HG02852 (cell line): ENCODE data around the gene SH2B3.

Experiments used
- ATAC-seq: cut with Tn5 transposase; IDR thresholded peaks from one replicate; pipeline ENCODE4 v1.9.1; 2021; ENCODE audit warnings: mild to moderate bottlenecking, moderate library complexity; ENCODE audit not compliant: unreplicated experiment

Gene SH2B3

DNA sequence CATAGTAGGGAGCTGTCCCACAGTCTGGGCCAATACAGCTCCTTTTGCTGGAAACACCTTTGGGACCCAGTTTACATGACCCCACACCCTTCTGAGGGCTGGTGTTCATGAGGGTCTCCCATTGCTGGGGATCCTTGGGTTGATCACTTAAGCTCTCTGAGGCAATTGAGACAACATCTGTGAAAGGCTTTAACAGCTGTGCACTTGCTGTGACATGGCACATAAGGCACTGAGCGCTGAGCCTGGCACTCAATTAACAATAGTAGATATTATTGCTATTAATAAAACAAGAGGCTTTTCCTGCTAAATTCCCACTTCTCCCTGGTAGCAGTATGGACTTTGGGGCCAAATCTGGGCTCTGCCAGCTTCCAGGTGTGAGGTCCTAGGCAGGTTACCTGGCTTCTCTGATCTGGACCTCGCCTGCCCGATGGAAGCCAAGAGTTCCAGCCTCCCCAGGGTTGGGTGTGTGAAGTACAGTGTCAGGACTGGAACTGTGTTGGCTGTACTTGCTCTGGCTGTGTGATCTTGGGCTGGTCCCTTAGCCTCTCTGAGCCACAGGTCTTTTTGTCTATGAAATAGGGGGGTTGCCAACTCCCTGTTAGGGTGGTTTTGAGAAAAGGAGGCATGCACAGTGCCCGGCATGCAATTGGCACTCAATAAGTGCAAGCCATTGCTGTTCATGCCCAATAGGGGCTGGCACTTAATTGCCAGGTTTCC, 3.1 kb downstream of the SH2B3 start:
- no peak for ATAC-seq

DNA sequence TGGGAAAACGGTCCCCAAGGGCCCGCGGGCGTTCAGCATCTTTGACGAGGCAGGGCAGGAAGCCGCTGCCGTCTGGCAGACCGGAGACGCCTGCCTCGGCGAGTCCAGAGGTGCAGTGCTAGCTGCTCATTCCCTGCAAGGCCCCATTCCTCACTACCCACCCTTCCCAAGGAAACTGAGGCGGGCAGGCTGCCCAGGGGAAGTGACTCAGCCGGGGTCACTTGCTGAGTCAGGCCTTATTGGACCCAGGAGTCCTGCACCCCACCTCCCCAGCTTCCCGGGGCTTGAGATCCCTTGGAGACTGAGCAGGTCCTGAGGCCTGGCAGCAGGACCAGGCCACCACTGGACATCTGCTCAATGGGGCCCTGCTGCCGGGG, 3.7 kb downstream of the SH2B3 start:
- ATAC-seq, result no peak

DNA sequence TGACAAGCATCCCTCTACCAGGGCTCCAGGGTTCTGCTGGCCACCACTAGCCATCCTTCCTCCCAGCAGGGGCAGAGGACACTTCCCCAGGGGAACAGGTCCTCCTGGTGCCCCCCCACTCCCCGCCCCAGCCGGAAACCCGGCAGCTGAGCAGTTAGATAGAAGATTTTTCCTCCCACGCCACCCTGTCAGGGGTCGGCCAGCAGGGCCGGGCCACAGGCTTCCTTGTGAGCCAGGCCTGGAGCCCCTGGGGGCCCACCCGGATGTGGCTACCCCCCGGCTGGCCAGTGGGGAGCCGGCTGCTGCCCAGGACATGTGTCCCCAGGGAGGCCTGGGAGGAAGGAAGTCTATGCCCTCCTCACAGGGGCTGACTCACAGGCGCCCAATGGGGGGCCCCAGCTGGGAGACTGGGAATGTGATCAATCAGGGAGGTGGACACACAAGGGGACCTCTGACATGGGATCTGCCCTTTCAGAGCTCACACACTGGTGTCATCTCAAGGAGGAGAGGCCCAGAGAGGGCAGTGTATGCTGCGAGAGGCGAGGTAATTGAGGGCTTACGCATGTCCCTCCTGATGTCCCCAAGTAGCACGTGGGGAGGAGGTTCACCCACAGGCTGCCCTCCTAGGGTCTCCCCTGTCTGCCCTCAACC, 4.2 kb downstream of the SH2B3 start:
- no peak for ATAC-seq

DNA sequence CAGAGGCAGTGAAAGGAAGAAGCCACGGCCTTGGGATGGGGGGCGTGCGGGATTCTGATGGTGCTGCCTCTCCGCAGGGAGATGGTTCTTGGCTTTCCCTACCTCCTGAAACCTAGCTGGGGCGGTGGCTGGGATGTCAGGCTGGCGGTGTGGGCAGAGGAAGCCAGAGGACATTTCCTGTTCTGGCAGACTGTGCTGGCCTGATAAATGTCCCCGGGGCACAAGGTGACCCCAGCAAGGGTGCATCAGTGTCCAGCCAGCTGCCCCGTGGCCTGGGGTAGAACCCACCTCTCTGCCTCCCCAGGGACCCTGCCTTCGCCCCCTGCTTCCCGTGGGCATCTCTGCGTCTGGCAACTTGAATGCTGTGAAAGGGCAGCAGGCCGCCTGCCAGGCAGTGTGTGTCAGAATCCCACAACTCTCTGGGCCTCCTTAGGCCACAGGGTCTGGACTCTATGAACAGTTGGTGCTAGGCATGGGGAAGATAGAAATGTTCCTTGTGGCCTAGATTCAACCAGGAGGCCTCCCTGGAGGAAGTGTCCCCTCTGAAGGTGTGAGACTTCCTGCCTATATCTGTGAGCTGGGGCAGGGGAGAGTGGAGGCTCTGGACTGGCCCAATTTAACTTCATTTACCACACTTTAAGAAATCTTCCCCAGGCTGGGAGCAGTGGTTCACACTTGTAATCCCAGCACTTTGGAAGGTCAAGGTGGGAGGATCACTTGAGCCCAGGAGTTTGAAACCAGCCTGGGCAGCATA, 4.9 kb downstream of the SH2B3 start:
- ATAC-seq, result no peak

DNA sequence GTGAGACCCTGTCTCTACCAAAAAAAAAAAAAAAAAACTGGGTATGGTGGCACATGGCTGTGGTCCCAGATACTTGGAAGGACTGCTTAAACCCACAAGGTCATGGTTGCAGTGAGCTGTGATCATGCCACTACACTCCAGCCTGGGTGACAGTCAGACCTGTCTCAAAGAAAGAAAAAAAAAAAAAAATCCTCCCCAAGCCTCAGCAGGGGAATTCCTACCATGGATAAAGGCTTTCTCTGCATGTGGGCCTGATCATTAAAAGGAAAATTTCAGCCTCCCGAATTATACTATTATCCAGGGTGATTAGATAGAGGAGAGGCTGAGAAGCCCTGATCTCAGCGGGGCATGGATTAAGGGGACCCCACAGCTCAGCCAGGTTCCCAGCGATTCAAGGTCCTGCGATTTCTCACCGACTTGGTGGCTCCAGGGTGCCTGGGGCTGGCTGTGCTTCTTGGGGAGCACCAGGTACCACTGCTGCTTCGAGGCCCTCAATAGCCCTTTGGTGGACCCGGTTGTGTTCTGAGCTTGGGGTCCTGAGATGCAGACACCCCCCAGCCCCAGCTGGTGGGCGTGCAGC, 5.6 kb downstream of the SH2B3 start:
- ATAC-seq, result no peak

DNA sequence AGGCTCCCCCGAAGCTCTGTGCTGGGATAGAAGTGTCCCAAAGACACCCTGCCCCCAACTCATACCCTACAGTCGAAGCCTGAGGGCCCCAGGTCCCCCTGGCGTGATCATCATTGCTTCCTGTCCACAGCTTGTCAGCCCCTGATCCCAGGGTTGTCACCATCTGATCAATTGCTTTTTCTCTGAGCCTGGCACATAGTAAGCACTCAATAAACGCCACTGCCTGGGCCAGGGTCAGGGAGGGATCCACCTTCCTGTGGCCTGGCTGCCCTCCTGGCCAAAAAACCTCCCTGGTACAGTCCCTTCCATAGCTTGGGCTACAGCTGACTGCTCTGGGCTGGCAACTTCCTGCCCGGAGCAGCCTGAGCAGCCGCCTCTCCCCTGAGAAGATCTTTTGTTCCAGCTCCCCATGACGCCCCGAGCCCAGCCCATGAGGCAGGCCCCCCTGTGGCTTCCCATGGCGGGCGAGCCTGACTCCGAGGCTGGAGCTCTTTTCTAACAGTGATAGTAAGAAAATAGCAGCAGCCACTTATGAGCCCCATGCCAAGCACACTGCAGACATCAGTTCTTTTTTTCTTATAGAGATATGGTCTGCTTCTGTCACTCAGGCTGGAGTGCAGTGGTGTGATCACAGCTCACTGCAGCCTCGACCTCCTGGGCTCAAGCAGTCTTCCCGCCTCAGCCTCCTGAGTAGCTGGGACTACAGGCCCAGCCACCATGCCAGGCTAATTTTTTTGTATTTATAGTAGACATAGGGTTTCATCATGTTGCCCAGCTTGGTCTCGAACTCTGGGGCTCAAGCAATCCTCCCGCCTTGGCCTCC, 6.5 kb downstream of the SH2B3 start:
- ATAC-seq, result no peak

DNA sequence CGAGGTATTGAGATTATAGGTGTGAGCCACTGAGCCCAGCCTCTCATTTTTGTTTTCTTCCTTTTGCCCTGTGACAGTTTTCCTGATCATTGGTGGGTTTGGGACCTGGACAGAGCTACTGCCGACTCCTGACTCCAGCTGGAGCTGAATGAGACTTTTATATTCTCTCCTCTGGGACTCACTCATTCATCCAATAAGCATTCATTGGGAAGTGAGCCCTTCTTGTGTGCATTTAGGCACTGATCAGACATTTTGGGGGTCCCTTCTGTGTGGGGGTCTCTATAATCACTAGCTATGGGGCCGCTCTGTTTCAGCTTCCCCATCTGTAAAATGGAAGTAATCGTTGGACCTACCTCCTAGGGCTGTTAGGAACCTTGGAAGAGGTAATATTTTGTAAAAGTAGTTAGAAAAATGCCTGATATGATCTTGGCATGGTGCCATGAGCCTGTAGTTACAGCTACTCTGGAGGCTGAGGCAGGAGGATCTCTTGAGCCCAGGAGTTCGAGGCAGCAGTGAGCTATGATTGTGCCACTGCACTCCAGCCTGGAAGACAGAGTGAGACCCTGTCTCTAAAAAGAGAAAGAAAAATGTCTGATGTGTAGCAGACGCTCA, 7.2 kb downstream of the SH2B3 start:
- ATAC-seq, result no peak

DNA sequence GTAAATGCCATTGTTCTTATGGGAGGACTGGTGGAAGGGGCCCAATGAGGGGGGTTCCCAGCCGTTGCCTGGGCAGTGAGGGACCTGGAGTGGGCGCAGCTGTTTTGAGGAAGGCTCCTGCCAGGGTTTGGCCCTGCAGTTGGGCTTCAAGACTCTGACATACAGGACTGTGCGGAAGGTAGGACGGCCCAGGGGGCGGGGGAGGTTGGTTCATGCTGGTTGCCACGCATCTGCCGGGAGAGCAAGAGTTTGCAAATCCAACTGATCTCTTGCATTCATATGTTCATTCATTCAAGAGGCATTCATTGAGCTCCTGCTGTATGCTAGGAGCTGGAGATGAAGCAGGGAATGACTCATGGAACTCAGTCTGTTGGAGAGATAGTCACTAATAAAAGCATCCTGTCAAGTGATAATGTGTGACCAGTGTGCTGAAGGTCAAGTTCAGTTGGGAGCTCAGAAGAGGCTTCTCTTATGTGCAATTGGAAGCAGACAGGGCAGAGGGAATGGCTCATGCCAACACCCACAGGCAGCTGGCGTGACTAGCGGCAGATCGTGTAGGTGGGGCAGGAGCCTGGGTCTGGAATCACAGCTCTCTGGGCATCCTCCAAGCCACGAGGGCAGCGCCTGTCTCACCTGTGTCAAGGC, 7.8 kb downstream of the SH2B3 start:
- no peak for ATAC-seq

DNA sequence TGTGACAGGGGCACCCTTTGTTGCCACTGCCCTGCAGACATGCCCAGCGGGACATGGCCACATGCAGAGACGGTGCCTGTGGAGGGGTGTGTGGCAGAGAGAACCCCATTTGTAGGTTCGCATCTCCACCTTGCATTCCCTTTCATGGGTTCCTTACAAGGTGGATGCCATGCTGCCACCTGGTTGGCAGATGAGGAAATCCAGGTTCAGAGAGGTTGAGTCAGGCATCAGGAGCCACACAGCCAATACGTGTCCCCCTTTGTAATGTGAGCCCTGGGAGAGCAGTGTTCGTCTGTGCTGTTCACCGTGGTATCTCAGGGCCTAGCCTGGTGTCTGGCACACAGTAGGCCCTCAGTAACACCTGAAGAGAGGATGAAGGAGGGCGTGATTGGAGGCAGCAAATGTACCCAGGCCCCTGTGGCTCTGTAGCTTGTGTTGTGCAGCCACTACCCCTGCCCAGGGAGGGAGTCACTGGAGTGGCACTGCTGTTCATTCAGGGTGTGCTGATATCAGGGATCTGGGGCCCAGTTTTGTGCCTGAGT, 9.1 kb downstream of the SH2B3 start:
- ATAC-seq, result no peak

DNA sequence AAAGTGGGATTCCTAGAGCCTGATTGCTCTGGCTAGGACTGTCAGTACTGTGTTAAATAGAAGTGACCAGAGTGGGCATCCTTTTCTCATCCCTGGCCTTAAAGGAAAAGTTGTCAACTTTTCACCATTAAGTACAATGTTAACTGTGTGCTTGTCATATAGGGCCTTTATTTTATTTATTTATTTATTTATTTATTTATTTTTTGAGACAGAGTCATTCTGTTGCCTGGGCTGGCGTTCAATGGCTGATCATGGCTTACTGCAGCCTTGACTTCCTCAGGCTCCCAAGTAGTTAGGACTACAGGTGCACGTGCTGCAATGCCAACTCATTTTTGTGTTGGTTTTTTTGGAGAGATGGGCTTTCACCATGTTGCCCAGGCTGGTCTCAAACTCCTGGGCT, 11.6 kb downstream of the SH2B3 start:
- no peak for ATAC-seq

DNA sequence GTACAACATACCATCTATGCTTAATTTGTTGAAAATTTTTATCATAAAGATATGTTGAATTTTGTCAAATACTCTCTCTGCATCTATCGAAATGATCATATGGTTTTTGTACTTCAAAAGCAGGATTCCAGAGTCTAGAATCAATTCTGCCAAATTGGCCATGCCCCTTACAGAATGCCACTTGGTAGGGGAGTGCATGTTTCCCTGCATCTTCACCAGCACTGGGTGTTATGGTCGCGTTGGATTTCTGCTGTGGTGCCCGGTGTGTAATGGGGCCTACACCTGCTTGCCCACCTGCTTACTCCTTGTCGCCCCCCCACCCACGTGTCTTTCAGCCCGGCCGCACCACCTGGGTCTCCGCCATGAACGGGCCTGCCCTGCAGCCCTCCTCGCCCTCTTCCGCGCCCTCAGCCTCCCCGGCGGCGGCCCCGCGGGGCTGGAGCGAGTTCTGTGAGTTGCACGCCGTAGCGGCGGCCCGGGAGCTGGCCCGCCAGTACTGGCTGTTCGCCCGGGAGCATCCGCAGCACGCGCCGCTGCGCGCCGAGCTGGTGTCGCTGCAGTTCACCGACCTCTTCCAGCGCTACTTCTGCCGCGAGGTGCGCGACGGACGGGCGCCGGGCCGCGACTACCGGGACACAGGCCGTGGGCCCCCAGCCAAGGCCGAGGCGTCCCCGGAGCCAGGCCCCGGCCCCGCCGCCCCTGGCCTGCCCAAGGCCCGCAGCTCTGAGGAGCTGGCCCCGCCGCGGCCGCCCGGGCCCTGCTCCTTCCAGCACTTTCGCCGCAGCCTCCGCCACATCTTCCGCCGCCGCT, 12.3 kb downstream of the SH2B3 start:
- ATAC-seq, result no peak

DNA sequence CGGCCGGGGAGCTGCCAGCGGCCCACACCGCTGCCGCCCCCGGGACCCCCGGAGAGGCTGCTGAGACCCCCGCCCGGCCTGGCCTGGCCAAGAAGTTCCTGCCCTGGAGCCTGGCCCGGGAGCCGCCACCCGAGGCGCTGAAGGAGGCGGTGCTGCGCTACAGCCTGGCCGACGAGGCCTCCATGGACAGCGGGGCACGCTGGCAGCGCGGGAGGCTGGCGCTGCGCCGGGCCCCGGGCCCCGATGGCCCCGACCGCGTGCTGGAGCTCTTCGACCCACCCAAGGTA, 12.8 kb downstream of the SH2B3 start:
- no peak for ATAC-seq

DNA sequence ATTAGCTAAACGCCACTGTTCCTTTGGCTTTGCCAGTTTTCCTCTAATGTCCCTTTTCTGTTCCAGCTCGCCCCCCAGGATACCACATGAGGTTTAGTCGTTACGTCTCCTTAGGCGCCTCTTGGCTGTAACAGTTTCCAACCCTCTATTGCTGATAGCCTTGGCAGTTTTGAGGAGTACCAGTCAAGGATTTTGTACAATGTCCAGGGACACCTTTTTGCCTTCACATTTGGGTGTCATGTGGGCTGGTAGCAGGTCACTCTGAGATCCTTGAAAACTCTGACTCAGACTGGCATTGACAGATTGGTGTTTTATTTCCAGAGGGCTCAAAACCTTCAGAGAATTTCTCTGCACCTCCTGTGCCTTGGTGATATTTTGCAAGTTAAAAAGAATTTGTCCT, 14.1 kb downstream of the SH2B3 start:
- no peak for ATAC-seq

DNA sequence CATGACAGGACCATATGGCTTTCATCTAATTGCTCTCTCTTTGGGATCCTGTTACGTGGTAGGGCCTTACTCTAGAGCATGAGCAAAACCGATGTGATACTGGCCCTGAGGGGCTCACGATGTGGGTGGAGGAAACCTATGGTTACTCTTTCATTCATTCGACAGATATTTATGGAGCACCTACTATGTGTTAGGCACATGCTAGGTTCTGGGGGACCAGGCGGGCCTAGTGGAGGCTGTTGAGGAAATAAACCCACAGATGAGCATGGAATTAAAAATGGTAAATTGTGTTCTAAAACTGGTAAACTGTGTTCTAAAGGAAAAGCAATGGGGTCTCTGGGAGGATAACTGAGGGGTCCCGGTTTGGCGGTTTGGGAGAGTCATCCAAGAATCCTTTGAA, 14.8 kb downstream of the SH2B3 start:
- no peak for ATAC-seq

DNA sequence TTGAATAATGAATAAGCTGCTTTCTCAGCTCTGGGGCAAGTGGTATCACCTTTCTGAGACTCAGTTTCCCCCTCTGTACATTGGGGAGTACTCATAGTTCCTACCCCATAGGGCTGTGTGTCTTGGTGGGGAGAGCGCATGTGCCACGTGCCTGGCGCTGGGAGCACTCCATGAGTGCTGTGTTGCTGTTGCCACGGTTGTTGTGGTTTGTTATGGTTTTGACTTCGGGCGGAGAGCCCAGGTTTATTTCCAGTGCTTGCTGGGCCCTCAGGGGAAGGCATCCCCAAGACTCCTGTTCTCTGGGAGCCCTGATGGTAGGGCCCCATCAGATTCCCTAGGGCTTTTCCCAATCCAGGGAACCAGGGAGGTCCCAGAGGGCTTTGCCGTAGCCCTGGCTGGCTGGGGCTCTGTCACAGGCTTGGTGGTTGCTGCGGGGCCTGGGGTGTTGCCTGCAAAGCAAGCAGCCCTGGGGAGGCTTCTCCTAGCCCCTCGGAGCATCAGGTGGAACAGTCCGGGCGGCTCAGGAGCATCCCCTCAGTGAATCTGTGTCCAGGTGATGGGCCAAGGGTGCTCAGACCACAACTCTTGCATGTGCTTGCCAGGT, 18.6 kb downstream of the SH2B3 start:
- no peak for ATAC-seq

DNA sequence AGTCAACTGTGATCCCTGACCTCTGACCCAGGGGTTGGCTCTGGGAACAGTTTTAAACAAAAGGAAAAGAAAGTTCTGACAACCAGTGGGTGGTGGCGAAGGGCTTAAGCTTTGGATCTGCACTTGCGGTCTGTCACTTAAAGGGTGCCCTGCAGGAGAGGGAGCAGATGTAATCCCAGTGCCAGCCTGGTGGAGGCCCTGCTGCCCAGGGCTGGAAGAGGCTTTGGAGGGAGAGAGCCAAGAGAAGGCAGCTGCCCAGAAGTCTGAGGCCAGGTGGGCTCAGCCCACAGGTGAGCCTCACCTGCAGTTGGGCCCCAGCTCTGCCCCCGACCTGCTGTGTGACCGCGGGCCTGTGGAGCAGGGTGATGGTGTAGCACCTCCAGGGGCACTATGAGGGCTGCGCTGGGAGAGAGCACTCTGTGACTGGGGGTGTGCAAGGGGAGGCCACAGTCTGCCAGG, 19.1 kb downstream of the SH2B3 start:
- ATAC-seq, result no peak

DNA sequence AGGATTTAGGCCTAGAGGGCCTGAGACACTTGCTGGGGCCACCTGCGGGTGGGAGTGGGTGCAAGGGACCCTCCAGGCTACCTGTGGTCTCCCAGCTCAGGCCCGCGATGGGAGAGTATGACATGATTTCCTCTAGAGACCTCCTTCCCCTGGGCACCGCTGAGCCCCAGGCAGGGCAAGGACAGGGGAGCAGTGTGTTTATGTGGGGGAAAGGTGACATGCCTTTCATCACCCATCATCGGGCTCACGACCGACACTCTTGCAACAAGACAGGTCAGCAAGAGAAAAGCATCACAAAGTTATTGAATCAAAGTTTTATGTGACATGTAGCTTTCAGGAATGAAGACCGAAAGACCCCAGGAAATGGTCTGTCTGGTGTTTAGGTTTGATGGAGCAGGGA, 19.9 kb downstream of the SH2B3 start:
- ATAC-seq, result no peak

DNA sequence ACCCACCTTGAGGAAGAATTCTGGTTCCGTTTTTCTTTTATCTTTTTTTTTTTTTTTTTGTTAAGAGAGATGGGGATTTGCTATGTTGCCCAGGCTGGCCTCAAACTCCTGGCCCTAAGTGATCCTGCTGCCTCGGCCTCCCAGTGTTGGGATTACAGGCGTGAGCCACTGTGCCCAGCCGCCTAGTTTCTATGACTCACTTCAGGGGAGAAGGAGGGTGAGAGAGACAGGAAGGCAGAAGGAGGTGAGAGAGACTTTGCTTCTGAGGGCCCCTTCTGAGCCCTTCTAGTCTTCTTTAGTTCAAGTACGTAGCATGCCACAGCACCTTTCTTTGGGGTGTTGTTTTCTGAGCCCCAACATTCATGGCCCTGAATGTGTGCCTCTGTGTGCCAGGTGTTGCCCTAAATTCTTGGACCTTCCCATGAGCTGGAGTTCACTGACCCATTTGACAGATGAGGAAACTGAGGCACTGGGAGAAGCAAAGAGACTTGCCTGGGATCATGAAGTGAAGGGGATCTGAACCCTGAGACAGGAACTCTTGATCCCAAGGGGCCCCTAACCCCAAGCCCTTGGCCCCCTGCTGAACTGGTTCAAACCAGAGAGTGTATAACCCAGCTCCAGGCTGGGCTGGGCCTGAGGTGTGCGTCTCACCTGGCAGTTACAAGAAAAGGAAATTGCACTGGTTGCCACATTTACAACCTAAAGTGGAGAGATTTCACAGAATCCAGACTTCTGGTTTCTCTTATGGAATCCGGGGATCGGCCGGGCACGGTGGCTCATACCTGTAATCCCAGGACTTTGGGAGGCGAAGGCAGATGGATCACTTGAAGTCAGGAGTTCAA, 20.8 kb downstream of the SH2B3 start:
- ATAC-seq, result no peak
